HCT116 (cell line): ENCODE results near the gene HOXB2. TPM values are rescaled to one million over a fixed set of nuclear protein-coding genes. Genes with fewer than 3 reads are reported as not detected.

ENCODE experiments used
- ATAC-seq: fragments of 200-7000 bp; cut with Tn5 transposase; 2 replicates; pipeline ENCODE4 v1.9.1; 2020; ENCODE audit warnings: mild to moderate bottlenecking, moderate library complexity
- BruUV-seq: library from RNA; stranded (reverse); fragments of 400-500 nt; replicated peaks from 2 replicates; lab custom pipeline; 2021; lab: Mats Ljungman, UMichigan
- CTCF ChIA-PET: fragments of 300-600 bp; sonication (Branson Sonifier 250); formaldehyde crosslinking; loops from one replicate; lab custom pipeline; 2021; ENCODE audit warnings: antibody characterized with exemption; lab: Charles Lee
- POLR2A ChIA-PET: fragments of 300-600, 350-600 bp; sonication (Branson Sonifier 250); formaldehyde crosslinking; loops from one replicate; lab custom pipeline; 2021; ENCODE audit warnings: antibody characterized with exemption; lab: Charles Lee
- RAD21 ChIA-PET, 2 experiments: fragments of 300-600 bp; sonication (Branson Sonifier 250); formaldehyde crosslinking; loops; one replicate each; lab custom pipeline; 2023; ENCODE audit warnings: low total read pairs in 2 of 2; ENCODE audit not compliant: uncharacterized antibody in 2 of 2, unreplicated experiment in 2 of 2, low non-redundant PET in 1 of 2; lab: Charles Lee
- DNase-seq: peaks from one replicate; pipeline ENCODE4 v3.0.0-alpha.2; 2010; ENCODE audit warnings: low read depth, low spot score
- H2AFZ ChIP-seq: fragments of 200-600 bp; shearing (Covaris generic), sonication (generic); 2 replicates; pipeline ENCODE4 v1.6.1; 2017; ENCODE audit warnings: low read depth, mixed run types, mixed read lengths, antibody characterized with exemption, low read length; ENCODE audit not compliant: poor library complexity, severe bottlenecking
- H3K27ac ChIP-seq: 2 replicates; pipeline ENCODE4 v1.5.1; 2012; ENCODE audit warnings: low read depth, low read length
- H3K27me3 ChIP-seq: fragments of 200-600 bp; sonication (generic); 2 replicates; pipeline ENCODE4 v1.6.1; 2016; ENCODE audit warnings: mixed run types, low read length, mixed read lengths; ENCODE audit not compliant: insufficient read depth
- H3K36me3 ChIP-seq, 2 experiments: fragments of 200-500 bp in 1 of 2; fragments of 200-600 bp in 1 of 2; sonication (Bioruptor generic) in 1 of 2; sonication (generic) in 1 of 2; 2 replicates each; pipeline versions ENCODE4 v1.5.1 to v1.6.1; 2014 to 2016; ENCODE audit warnings: low read length in 2 of 2, inconsistent platforms in 1 of 2, mixed read lengths in 1 of 2, mixed run types in 1 of 2; ENCODE audit not compliant: insufficient read depth in 2 of 2, control insufficient read depth in 1 of 2
- H3K4me1 ChIP-seq, 2 experiments: fragments of 200-600 bp in 1 of 2; sonication (generic) in 1 of 2; 2 replicates each; pipeline versions ENCODE4 v1.5.1 to v1.6.1; 2012 to 2017; ENCODE audit warnings: low read length in 2 of 2, inconsistent platforms in 1 of 2, mild to moderate bottlenecking in 1 of 2, mixed read lengths in 1 of 2, mixed run types in 1 of 2, moderate library complexity in 1 of 2; ENCODE audit not compliant: insufficient read depth in 2 of 2, control insufficient read depth in 1 of 2
- H3K4me2 ChIP-seq: fragments of 200-600 bp; sonication (generic); 2 replicates; pipeline ENCODE4 v1.6.1; 2017; ENCODE audit warnings: mixed run types, low read length, mixed read lengths
- H3K4me3 ChIP-seq, 2 experiments: fragments of 200-600 bp in 1 of 2; sonication (generic) in 1 of 2; replicated peaks in 1 of 2; 2 replicates each; pipeline ENCODE4 v1.5.1; 2011 to 2016; ENCODE audit warnings: low read length in 2 of 2, control low read depth in 1 of 2, low read depth in 1 of 2, mild to moderate bottlenecking in 1 of 2, mixed read lengths in 1 of 2, mixed run types in 1 of 2
- H3K79me2 ChIP-seq: fragments of 200-600 bp; sonication (generic); 2 replicates; pipeline ENCODE4 v1.6.1; 2017; ENCODE audit warnings: mild to moderate bottlenecking, mixed run types, low read length, moderate library complexity, mixed read lengths; ENCODE audit not compliant: insufficient read depth
- H3K9ac ChIP-seq: fragments of 200-600 bp; sonication (generic); 2 replicates; pipeline ENCODE4 v1.6.1; 2016; ENCODE audit warnings: low read length, mixed read lengths
- H3K9me2 ChIP-seq: fragments of 200-600 bp; sonication (generic), shearing (Covaris generic); 2 replicates; pipeline ENCODE4 v1.6.1; 2017; ENCODE audit warnings: mixed run types, mild to moderate bottlenecking, moderate library complexity; ENCODE audit not compliant: insufficient read depth
- H3K9me3 ChIP-seq, 2 experiments: fragments of 200-500 bp in 1 of 2; fragments of 200-600 bp in 1 of 2; sonication (Bioruptor generic) in 1 of 2; sonication (generic) in 1 of 2; 2 replicates each; pipeline ENCODE4 v1.6.1; 2014 to 2017; ENCODE audit warnings: low read length in 2 of 2, mixed read lengths in 2 of 2, inconsistent platforms in 1 of 2, low read depth in 1 of 2, mild to moderate bottlenecking in 1 of 2, mixed run types in 1 of 2, moderate library complexity in 1 of 2; ENCODE audit not compliant: control insufficient read depth in 1 of 2, insufficient read depth in 1 of 2
- H4K20me1 ChIP-seq: fragments of 200-600 bp; sonication (generic), shearing (Covaris generic); 2 replicates; pipeline ENCODE4 v1.6.1; 2017; ENCODE audit warnings: mixed run types, mild to moderate bottlenecking, moderate library complexity; ENCODE audit not compliant: insufficient read depth
- ATF3 ChIP-seq: IDR thresholded peaks from 2 replicates; pipeline ENCODE4 v1.6.1; 2012
- CEBPB ChIP-seq: IDR thresholded peaks from 2 replicates; pipeline ENCODE4 v1.6.1; 2012; ENCODE audit warnings: low read depth
- EGR1 ChIP-seq: IDR thresholded peaks from 2 replicates; pipeline ENCODE4 v1.6.1; 2012; ENCODE audit warnings: low read depth
- EZH2 ChIP-seq: fragments of 200-600 bp; sonication (generic); IDR thresholded peaks from 2 replicates; pipeline ENCODE4 v1.6.1; 2017; ENCODE audit warnings: antibody characterized with exemption, mixed run types
- EZH2phosphoT487 ChIP-seq: fragments of 200-600 bp; IDR thresholded peaks from 2 replicates; pipeline ENCODE4 v1.6.1; 2018; ENCODE audit warnings: antibody characterized with exemption, borderline replicate concordance
- FOSL1 ChIP-seq: IDR thresholded peaks from 2 replicates; pipeline ENCODE4 v1.6.1; 2012; ENCODE audit warnings: low read depth
- POLR2A ChIP-seq: IDR thresholded peaks from 2 replicates; pipeline ENCODE4 v1.7.0; 2011; ENCODE audit warnings: borderline replicate concordance; ENCODE audit not compliant: insufficient read depth, insufficient read length; ENCODE audit errors: extremely low read depth
- RAD21 ChIP-seq: IDR thresholded peaks from 2 replicates; pipeline ENCODE4 v1.6.1; 2012; ENCODE audit warnings: low read depth, mild to moderate bottlenecking
- REST ChIP-seq: IDR thresholded peaks from 2 replicates; pipeline ENCODE4 v1.6.1; 2012; ENCODE audit warnings: low read depth
- SIN3A ChIP-seq: IDR thresholded peaks from 2 replicates; pipeline ENCODE4 v1.6.1; 2012; ENCODE audit warnings: low read depth
- SP1 ChIP-seq: IDR thresholded peaks from 2 replicates; pipeline ENCODE4 v1.6.1; 2012; ENCODE audit warnings: low read depth
- SRF ChIP-seq: IDR thresholded peaks from 2 replicates; pipeline ENCODE4 v1.6.1; 2012; ENCODE audit warnings: low read depth
- TCF7L2 ChIP-seq: IDR thresholded peaks from 2 replicates; pipeline ENCODE4 v1.7.0; 2011; ENCODE audit warnings: borderline replicate concordance, inconsistent platforms; ENCODE audit not compliant: insufficient read depth, insufficient read length; ENCODE audit errors: extremely low read depth
- YY1 ChIP-seq: IDR thresholded peaks from 2 replicates; pipeline ENCODE4 v1.6.1; 2011; ENCODE audit warnings: low read length, low read depth, moderate library complexity, mild to moderate bottlenecking; ENCODE audit not compliant: insufficient replicate concordance; ENCODE audit errors: extremely low read depth
- ZBTB33 ChIP-seq: IDR thresholded peaks from 2 replicates; pipeline ENCODE4 v1.6.1; 2011; ENCODE audit warnings: mild to moderate bottlenecking, low read length, moderate library complexity; ENCODE audit not compliant: insufficient replicate concordance; ENCODE audit errors: extremely low read depth
- ZFX ChIP-seq: fragments of 450-650 bp; IDR thresholded peaks from 2 replicates; pipeline ENCODE4 v1.6.1; 2017
- ZNF274 ChIP-seq: fragments of 200-500 bp; sonication (Bioruptor generic); IDR thresholded peaks from 2 replicates; pipeline ENCODE4 v1.6.1; 2014; ENCODE audit warnings: mild to moderate bottlenecking, low read depth, low read length, inconsistent platforms
- intact Hi-C: fragments of 100-400 bp; cut with micrococcal nuclease; formaldehyde crosslinking; loops from 2 replicates; pipeline ENCODE4 v1.10.0; 2022
- total RNA-seq: library from RNA; stranded (reverse); gene quantifications from one replicate; pipeline ENCODE4 v1.2.1, GENCODE V29; 2021; ENCODE audit not compliant: unreplicated experiment

HOXB2 gene
- total RNA-seq, 1 experiment from 2014 or later = 2.0 TPM

GRCh38 chr17:48528936-48529682 lies 15.8 kb downstream of the HOXB2 start (continued):
- no peak for TF ChIP-seq REST
- TF ChIP-seq SP1 = no peak
- TF ChIP-seq CEBPB = no peak
- no peak for TF ChIP-seq TCF7L2
- TF ChIP-seq SRF = no peak
- TF ChIP-seq EZH2phosphoT487 = no peak
- no peak for TF ChIP-seq SIN3A
- no peak for TF ChIP-seq ZNF274
- TF ChIP-seq, all 23 proteins: peak for 0

GRCh38 chr17:48528153-48528935 lies 16.6 kb downstream of the HOXB2 start:
- ChIA-PET RAD21 (no interaction called here), POLR2A (no interaction called here), CTCF (no interaction called here)
- Histone ChIP-seq H3K4me1 (peaks cover 0 to 7% of the 10 kb centered on the region in 2 experiments; a peak in 2 of 4 replicates), H3K79me2 (no peaks in the 10 kb centered on the region), H3K27ac (no peak overlapping the region), H3K9ac (no peak overlapping the region), H3K9me2 (no peaks in the 10 kb centered on the region), H3K4me2 (0 out of 2 replicates have a peak overlapping the region, but pooled peaks have one; percentile 4), H4K20me1 (no peaks in the 10 kb centered on the region), H3K9me3 (no peaks in the 10 kb centered on the region), H3K4me3 (no peak overlapping the region), H3K27me3 (no peaks in the 10 kb centered on the region), H2AFZ (peak overlapping the region; percentile 77), H3K36me3 (no peaks in the 10 kb centered on the region)
- intact Hi-C loops = no loop called here
- DNase-seq (no peak), ATAC-seq (peak; percentile 36)
- BruUV-seq = no TSS peak
- TF ChIP-seq RAD21 = no peak
- TF ChIP-seq FOSL1 = no peak
- TF ChIP-seq EZH2phosphoT487 = no peak
- no peak for TF ChIP-seq SRF
- TF ChIP-seq POLR2A = no peak
- TF ChIP-seq EGR1 = no peak
- no peak for TF ChIP-seq ZFX
- no peak for TF ChIP-seq ZBTB33
- no peak for TF ChIP-seq SP1
- no peak for TF ChIP-seq SIN3A
- no peak for TF ChIP-seq ATF3
- TF ChIP-seq EZH2 = no peak
- TF ChIP-seq TCF7L2 = no peak
- no peak for TF ChIP-seq YY1
